ENCODE results near the gene ARHGAP24. TPM values are rescaled to one million over a fixed set of nuclear protein-coding genes. Genes with fewer than 3 reads are reported as not detected.

The ARHGAP24 gene
- total RNA-seq, 6 experiments from 2014 or later: 4.0 to 7.3 (median 6.1) TPM

DNA sequence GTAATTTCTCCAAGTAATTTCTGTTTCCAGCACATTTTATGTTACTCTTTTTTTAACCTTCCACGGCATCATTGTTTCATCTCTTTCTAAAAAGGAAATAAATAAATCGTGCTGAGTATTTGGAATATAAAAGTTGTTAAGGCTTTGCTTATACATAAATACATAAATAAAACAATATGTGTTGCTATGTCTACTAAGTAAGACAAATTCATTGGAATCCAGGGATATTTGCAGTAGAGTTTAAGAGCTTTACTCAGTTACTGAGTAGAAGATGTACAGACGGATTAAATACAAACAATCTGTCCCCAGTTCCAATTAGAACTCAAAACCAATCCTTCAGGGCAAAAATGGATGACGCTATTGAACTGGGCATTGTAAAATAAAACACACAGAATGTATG is 1.4 kb downstream of the ARHGAP24 start:
- no peak overlapping the region for H3K4me3 ChIP-seq
- H3K27me3 ChIP-seq: no peaks in the 10 kb centered on the region
- DNase-seq (no peak), ATAC-seq (no peak)
- H3K9me3 ChIP-seq: no peaks in the 10 kb centered on the region
- H3K4me1 ChIP-seq: peaks cover 0 to 7% (median 0%) of the 10 kb centered on the region in 4 donors
- WGBS (ENCODE audit: insufficient coverage, low coverage, low lambda C conversion rate, missing lambda C conversion rate): 32% methylated on average over 4 of the region's 4 CpGs
- H3K27ac ChIP-seq: no peak overlapping the region
- H3K36me3 ChIP-seq: no peaks in the 10 kb centered on the region
- no peak for TF ChIP-seq POLR2A (IDR thresholded peaks at IDR 0.05)
- TF ChIP-seq, protein P1, sequence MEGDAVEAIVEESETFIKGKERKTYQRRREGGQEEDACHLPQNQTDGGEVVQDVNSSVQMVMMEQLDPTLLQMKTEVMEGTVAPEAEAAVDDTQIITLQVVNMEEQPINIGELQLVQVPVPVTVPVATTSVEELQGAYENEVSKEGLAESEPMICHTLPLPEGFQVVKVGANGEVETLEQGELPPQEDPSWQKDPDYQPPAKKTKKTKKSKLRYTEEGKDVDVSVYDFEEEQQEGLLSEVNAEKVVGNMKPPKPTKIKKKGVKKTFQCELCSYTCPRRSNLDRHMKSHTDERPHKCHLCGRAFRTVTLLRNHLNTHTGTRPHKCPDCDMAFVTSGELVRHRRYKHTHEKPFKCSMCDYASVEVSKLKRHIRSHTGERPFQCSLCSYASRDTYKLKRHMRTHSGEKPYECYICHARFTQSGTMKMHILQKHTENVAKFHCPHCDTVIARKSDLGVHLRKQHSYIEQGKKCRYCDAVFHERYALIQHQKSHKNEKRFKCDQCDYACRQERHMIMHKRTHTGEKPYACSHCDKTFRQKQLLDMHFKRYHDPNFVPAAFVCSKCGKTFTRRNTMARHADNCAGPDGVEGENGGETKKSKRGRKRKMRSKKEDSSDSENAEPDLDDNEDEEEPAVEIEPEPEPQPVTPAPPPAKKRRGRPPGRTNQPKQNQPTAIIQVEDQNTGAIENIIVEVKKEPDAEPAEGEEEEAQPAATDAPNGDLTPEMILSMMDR (IDR thresholded peaks at IDR 0.05): no peak
- intact Hi-C loops (cut with DNase I): no loop called here

DNA sequence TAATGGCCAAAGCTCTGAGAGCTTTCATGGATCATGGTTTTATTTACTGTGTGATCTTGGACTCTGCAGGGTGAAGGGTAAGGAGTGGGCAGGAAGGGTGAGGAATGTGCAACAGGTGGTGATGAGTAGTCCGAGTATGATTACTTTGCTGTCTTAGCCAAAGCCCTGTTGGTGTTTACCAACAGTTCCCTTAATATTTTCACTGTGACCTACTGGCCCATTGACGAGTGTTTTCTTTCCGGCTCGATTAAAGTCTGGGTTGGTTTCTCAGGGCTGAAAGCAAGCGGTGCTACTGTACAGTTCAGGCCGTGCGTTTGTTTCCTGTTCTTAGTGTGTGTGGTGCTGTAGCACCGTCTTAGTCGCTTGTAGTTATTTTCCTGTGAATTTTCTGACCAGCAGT is 2.6 kb downstream of the ARHGAP24 start:
- no peak overlapping the region for H3K27ac ChIP-seq
- H3K4me3 ChIP-seq: no peak overlapping the region
- DNase-seq (no peak), ATAC-seq (no peak)
- TF ChIP-seq, protein P1 (IDR thresholded peaks at IDR 0.05): no peak
- no peak for TF ChIP-seq POLR2A (IDR thresholded peaks at IDR 0.05)
- no peaks in the 10 kb centered on the region for H3K9me3 ChIP-seq
- WGBS (ENCODE audit: insufficient coverage, low coverage, low lambda C conversion rate, missing lambda C conversion rate): 82% methylated on average over 8 of the region's 9 CpGs
- H3K4me1 ChIP-seq: peaks cover 0 to 7% (median 0%) of the 10 kb centered on the region in 4 donors
- no peaks in the 10 kb centered on the region for H3K36me3 ChIP-seq
- intact Hi-C loops (cut with DNase I): no loop called here
- no peaks in the 10 kb centered on the region for H3K27me3 ChIP-seq

- H3K9me3 ChIP-seq: no peaks in the 10 kb centered on the region
- TF ChIP-seq, protein P1 (IDR thresholded peaks at IDR 0.05): no peak
- no peak for TF ChIP-seq POLR2A (IDR thresholded peaks at IDR 0.05)
- DNase-seq (no peak), ATAC-seq (no peak)
- WGBS (ENCODE audit: insufficient coverage, low coverage, low lambda C conversion rate, missing lambda C conversion rate): 56% methylated on average over 2 of the region's 2 CpGs
- H3K27ac ChIP-seq: no peak overlapping the region
- H3K36me3 ChIP-seq: no peaks in the 10 kb centered on the region
- intact Hi-C loops (cut with DNase I): no loop called here
- H3K4me3 ChIP-seq: no peak overlapping the region
- peaks cover 0 to 7% (median 0%) of the 10 kb centered on the region in 4 donors for H3K4me1 ChIP-seq
- H3K27me3 ChIP-seq: no peaks in the 10 kb centered on the region
Observed at GRCh38 chr4:85478576-85478975, 3.6 kb downstream of the ARHGAP24 start.

DNA sequence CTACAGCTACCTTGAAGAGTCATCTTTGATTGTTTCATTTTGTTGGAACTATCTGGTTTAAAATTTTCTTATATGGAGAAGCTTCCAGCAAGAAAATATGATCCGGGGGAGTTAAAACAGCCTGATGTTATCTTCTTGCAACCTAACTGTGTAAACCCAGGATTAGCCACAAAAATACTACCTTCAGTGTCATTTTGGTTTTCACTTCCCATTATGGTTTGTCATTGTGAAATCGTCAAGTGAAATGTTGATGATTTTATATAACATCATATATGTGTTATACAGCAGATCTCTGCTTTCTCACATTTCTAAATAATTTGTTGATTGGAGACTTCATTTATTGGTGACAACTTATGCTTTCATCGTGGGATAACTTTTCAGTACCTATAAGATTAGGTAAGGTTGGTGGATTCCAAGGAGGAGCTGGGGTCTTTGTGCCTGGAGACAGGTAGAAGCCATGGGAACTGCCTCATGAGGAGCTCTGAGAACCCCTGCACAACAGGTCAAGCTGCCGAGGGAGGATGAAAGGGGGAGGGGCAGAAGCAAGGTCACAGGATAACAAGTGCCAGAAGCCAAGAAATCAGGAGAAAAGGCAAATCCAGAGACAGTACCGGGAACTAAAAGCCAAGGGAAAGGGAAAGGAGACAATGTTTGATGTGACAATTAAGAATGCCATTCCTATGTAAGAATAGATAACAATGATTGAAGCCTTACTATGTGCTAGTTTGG is 7.2 kb downstream of the ARHGAP24 start:
- Histone ChIP-seq H3K27ac (no peak overlapping the region), H3K4me1 (no peaks in the 10 kb centered on the region), H3K4me3 (no peak overlapping the region), H3K36me3 (no peaks in the 10 kb centered on the region), H3K27me3 (no peaks in the 10 kb centered on the region), H3K9me3 (no peaks in the 10 kb centered on the region)
- TF ChIP-seq, protein P1 (IDR thresholded peaks at IDR 0.05): no peak
- no peak for TF ChIP-seq POLR2A (IDR thresholded peaks at IDR 0.05)
- WGBS (ENCODE audit: insufficient coverage, low coverage, low lambda C conversion rate, missing lambda C conversion rate): 29% methylated on average over 5 of the region's 5 CpGs
- intact Hi-C loops (cut with DNase I): no loop called here
- no peak for ATAC-seq
- DNase-seq: no peak

Data from right lobe of liver (tissue), 6 donors.